Glomerular endothelial cell (primary cell): ENCODE measurements around the gene MAPK8IP1. TPM values are rescaled to one million over a fixed set of nuclear protein-coding genes. Genes with fewer than 3 reads are reported as not detected.

Experiments
- DNase-seq: peaks from one replicate; pipeline ENCODE4 v3.0.0-alpha.2; 2011; ENCODE audit warnings: low read depth, low spot score; ENCODE audit errors: extremely low read depth
- total RNA-seq: library from RNA; depleted of rRNA; stranded (reverse); fragments of >200 nt; gene quantifications from 2 replicates; pipeline ENCODE4 v1.2.3, GENCODE V29; 2015

Gene MAPK8IP1
- total RNA-seq, 1 donor from 2014 or later, result 8.5 TPM

- DNase-seq, result no peak
Measured at GRCh38 chr11:45924036-45924915, 38.8 kb downstream of the MAPK8IP1 start.

GRCh38 chr11:45924927-45925326, 39.5 kb downstream of the MAPK8IP1 start:
- no peak for DNase-seq

- DNase-seq, result no peak
Measured at GRCh38 chr11:45925550-45925949, 40.1 kb downstream of the MAPK8IP1 start.

GRCh38 chr11:45926001-45926401, 40.5 kb downstream of the MAPK8IP1 start:
- DNase-seq, result no peak

GRCh38 chr11:45926536-45927331, 41.3 kb downstream of the MAPK8IP1 start:
- DNase-seq, result no peak

- DNase-seq, result no peak
Measured at GRCh38 chr11:45927332-45927683, 41.9 kb downstream of the MAPK8IP1 start.

GRCh38 chr11:45927684-45928413, 42.4 kb downstream of the MAPK8IP1 start:
- no peak for DNase-seq

GRCh38 chr11:45928535-45929215, 43.2 kb downstream of the MAPK8IP1 start:
- DNase-seq, result no peak

GRCh38 chr11:45929486-45930030, 44.1 kb downstream of the MAPK8IP1 start:
- no peak for DNase-seq

- no peak for DNase-seq
Measured at GRCh38 chr11:45930031-45930794, 44.8 kb downstream of the MAPK8IP1 start.

GRCh38 chr11:45930951-45931570, 45.6 kb downstream of the MAPK8IP1 start:
- DNase-seq, result no peak

- no peak for DNase-seq
Measured at GRCh38 chr11:45931739-45932138, 46.3 kb downstream of the MAPK8IP1 start.

- no peak for DNase-seq
Measured at GRCh38 chr11:45932217-45932616, 46.8 kb downstream of the MAPK8IP1 start.

- no peak for DNase-seq
Measured at GRCh38 chr11:45933131-45933831, 47.8 kb downstream of the MAPK8IP1 start.

- DNase-seq, result no peak
Measured at GRCh38 chr11:45933846-45934579, 48.6 kb downstream of the MAPK8IP1 start.

- no peak for DNase-seq
Measured at GRCh38 chr11:45934580-45935318, 49.3 kb downstream of the MAPK8IP1 start.
